HG03460 (cell line): ENCODE results near the gene LAMB2.

Experiments used
- ATAC-seq: cut with Tn5 transposase; IDR thresholded peaks from one replicate; pipeline ENCODE4 v1.9.1; 2021; ENCODE audit not compliant: unreplicated experiment

The LAMB2 gene

GRCh38 chr3:49076646-49077045 is 56.2 kb downstream of the LAMB2 start:
- ATAC-seq: no peak

DNA sequence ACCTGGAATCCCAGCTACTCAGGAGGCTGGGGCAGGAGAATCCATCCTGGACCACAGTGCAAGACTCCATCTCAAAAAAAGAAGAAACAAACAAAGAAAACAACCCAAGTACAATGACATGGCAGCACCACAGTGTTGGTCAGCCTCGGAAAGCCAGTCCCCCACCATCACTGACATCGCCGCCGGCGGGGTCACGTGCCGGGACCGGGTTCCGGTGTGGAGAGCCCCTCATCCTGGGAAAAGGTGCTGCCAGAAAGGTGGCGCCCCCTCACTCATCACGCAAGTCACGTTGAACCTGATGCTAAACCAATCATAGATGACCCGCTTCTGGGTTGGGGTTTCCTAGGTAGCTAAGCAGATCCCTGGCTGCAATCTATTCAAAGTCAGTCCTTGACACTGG is 56.7 kb downstream of the LAMB2 start:
- no peak for ATAC-seq
